RWPE2 (cell line): ENCODE results near the gene URM1.

ENCODE experiments used
- ATAC-seq: fragments of 200-7000 bp; cut with Tn5 transposase; 3 replicates; pipeline ENCODE4 v1.9.1; 2021; ENCODE audit warnings: low read depth
- DNase-seq: peaks from one replicate; pipeline ENCODE4 v3.0.0-alpha.2; 2020; ENCODE audit warnings: low spot score
- H3K27ac ChIP-seq: fragments of 450-650 bp; 2 replicates; pipeline ENCODE4 v1.5.1; 2017; ENCODE audit warnings: mild to moderate bottlenecking; ENCODE audit not compliant: poor library complexity, severe bottlenecking
- H3K27me3 ChIP-seq: fragments of 250-450 bp; sonication (Bioruptor Pico); 2 replicates; pipeline ENCODE4 v1.5.1; 2021; ENCODE audit warnings: mild to moderate bottlenecking, moderate library complexity; ENCODE audit not compliant: insufficient read depth, poor library complexity, severe bottlenecking
- H3K36me3 ChIP-seq: fragments of 250-450 bp; sonication (Bioruptor Pico); 2 replicates; pipeline ENCODE4 v1.5.1; 2020; ENCODE audit warnings: low read depth, mild to moderate bottlenecking, moderate library complexity
- H3K4me1 ChIP-seq: fragments of 250-450 bp; sonication (Bioruptor Pico); 2 replicates; pipeline ENCODE4 v1.5.1; 2021; ENCODE audit warnings: mild to moderate bottlenecking, moderate library complexity; ENCODE audit not compliant: insufficient read depth, poor library complexity, severe bottlenecking
- H3K4me3 ChIP-seq: fragments of 250-450 bp; sonication (Bioruptor Pico); 2 replicates; pipeline ENCODE4 v1.5.1; 2021; ENCODE audit warnings: mild to moderate bottlenecking, moderate library complexity; ENCODE audit not compliant: severe bottlenecking
- H3K9me3 ChIP-seq: fragments of 250-450 bp; sonication (Bioruptor Pico); 2 replicates; pipeline ENCODE4 v1.5.1; 2021; ENCODE audit warnings: mild to moderate bottlenecking, moderate library complexity; ENCODE audit not compliant: severe bottlenecking
- TF ChIP-seq, protein P1 (sequence below): fragments of 450-650 bp; IDR thresholded peaks from one replicate; pipeline ENCODE4 v1.5.1; 2017; ENCODE audit warnings: mild to moderate bottlenecking, moderate library complexity; ENCODE audit not compliant: poor library complexity, severe bottlenecking

The URM1 gene

GRCh38 chr9:128438343-128439109, 67.4 kb downstream of the URM1 start:
- TF ChIP-seq, protein P1, sequence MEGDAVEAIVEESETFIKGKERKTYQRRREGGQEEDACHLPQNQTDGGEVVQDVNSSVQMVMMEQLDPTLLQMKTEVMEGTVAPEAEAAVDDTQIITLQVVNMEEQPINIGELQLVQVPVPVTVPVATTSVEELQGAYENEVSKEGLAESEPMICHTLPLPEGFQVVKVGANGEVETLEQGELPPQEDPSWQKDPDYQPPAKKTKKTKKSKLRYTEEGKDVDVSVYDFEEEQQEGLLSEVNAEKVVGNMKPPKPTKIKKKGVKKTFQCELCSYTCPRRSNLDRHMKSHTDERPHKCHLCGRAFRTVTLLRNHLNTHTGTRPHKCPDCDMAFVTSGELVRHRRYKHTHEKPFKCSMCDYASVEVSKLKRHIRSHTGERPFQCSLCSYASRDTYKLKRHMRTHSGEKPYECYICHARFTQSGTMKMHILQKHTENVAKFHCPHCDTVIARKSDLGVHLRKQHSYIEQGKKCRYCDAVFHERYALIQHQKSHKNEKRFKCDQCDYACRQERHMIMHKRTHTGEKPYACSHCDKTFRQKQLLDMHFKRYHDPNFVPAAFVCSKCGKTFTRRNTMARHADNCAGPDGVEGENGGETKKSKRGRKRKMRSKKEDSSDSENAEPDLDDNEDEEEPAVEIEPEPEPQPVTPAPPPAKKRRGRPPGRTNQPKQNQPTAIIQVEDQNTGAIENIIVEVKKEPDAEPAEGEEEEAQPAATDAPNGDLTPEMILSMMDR, result peak; percentile 96
- no peak overlapping the region for H3K4me3 ChIP-seq
- no peaks in the 10 kb centered on the region for H3K4me1 ChIP-seq
- no peaks in the 10 kb centered on the region for H3K36me3 ChIP-seq
- ATAC-seq, result peak; percentile 79
- no peak for DNase-seq
- no peak overlapping the region for H3K27ac ChIP-seq
- no peaks in the 10 kb centered on the region for H3K27me3 ChIP-seq
- H3K9me3 ChIP-seq, result no peaks in the 10 kb centered on the region

- Histone ChIP-seq H3K4me1 (no peaks in the 10 kb centered on the region), H3K9me3 (no peaks in the 10 kb centered on the region), H3K27me3 (no peaks in the 10 kb centered on the region), H3K27ac (no peak overlapping the region), H3K36me3 (no peaks in the 10 kb centered on the region), H3K4me3 (no peak overlapping the region)
- TF ChIP-seq, protein P1, result no peak
- no peak for DNase-seq
- ATAC-seq, result no peak
Measured at GRCh38 chr9:128439273-128439672, 68.1 kb downstream of the URM1 start.
